H9 (cell line): ENCODE data around the gene MBD5. TPM values are rescaled to one million over a fixed set of nuclear protein-coding genes. Genes with fewer than 3 reads are reported as not detected.

ENCODE experiments used
- DNase-seq: peaks from one replicate; pipeline ENCODE4 v3.0.0-alpha.2; 2017
- H2AFZ ChIP-seq: one replicate; pipeline ENCODE4 v1.6.1; 2013; ENCODE audit warnings: mild to moderate bottlenecking, low read length, control low read depth, moderate library complexity
- H2AK5ac ChIP-seq: 2 replicates; pipeline ENCODE4 v1.6.1; 2013; ENCODE audit warnings: low read length, control low read depth, mixed read lengths; ENCODE audit not compliant: insufficient read length
- H2BK120ac ChIP-seq: one replicate; pipeline ENCODE4 v1.6.1; 2013; ENCODE audit warnings: low read depth, mild to moderate bottlenecking, low read length, control low read depth, inconsistent platforms; ENCODE audit not compliant: poor library complexity, severe bottlenecking
- H2BK12ac ChIP-seq: 2 replicates; pipeline ENCODE4 v1.6.1; 2013; ENCODE audit warnings: low read length, control low read depth, mixed read lengths, low read depth; ENCODE audit not compliant: insufficient read length
- H2BK15ac ChIP-seq: 2 replicates; pipeline ENCODE4 v1.6.1; 2013; ENCODE audit warnings: low read depth, low read length, control low read depth
- H2BK20ac ChIP-seq: one replicate; pipeline ENCODE4 v1.6.1; 2013; ENCODE audit warnings: low read depth, mild to moderate bottlenecking, low read length, control low read depth, inconsistent platforms; ENCODE audit not compliant: poor library complexity, severe bottlenecking
- H2BK5ac ChIP-seq: 2 replicates; pipeline ENCODE4 v1.6.1; 2013; ENCODE audit warnings: low read length, control low read depth, mixed read lengths; ENCODE audit not compliant: insufficient read length
- H3K14ac ChIP-seq: 2 replicates; pipeline ENCODE4 v1.6.1; 2013; ENCODE audit warnings: low read length, control low read depth; ENCODE audit not compliant: insufficient read depth
- H3K18ac ChIP-seq: 2 replicates; pipeline ENCODE4 v1.6.1; 2013; ENCODE audit warnings: low read depth, mild to moderate bottlenecking, mixed read lengths, low read length, control low read depth; ENCODE audit not compliant: insufficient read length
- H3K23ac ChIP-seq: 2 replicates; pipeline ENCODE4 v1.6.1; 2013; ENCODE audit warnings: low read length, control low read depth, mixed read lengths, low read depth; ENCODE audit not compliant: insufficient read length
- H3K23me2 ChIP-seq: 2 replicates; pipeline ENCODE4 v1.6.1; 2013; ENCODE audit warnings: low read depth, mild to moderate bottlenecking, mixed read lengths, low read length, control low read depth; ENCODE audit not compliant: insufficient read length, poor library complexity, severe bottlenecking
- H3K27ac ChIP-seq: 2 replicates; pipeline ENCODE4 v1.5.1; 2013; ENCODE audit warnings: low read length, control low read depth, mixed read lengths, low read depth; ENCODE audit not compliant: insufficient read length
- H3K27me3 ChIP-seq: 2 replicates; pipeline ENCODE4 v1.6.1; 2013; ENCODE audit warnings: low read length, control low read depth, inconsistent platforms; ENCODE audit not compliant: insufficient read depth
- H3K4ac ChIP-seq: 2 replicates; pipeline ENCODE4 v1.6.1; 2013; ENCODE audit warnings: low read depth, mild to moderate bottlenecking, control low read depth, inconsistent platforms, low read length, moderate library complexity
- H3K4me1 ChIP-seq: 2 replicates; pipeline ENCODE4 v1.6.1; 2013; ENCODE audit warnings: low read length, control low read depth, inconsistent platforms; ENCODE audit not compliant: insufficient read depth
- H3K4me2 ChIP-seq: 2 replicates; pipeline ENCODE4 v1.6.1; 2013; ENCODE audit warnings: low read length, control low read depth, mixed read lengths; ENCODE audit not compliant: insufficient read length, insufficient read depth
- H3K56ac ChIP-seq: 2 replicates; pipeline ENCODE4 v1.6.1; 2013; ENCODE audit warnings: low read depth, mild to moderate bottlenecking, mixed read lengths, low read length, control low read depth; ENCODE audit not compliant: insufficient read length
- H3K79me1 ChIP-seq: 2 replicates; pipeline ENCODE4 v1.6.1; 2013; ENCODE audit warnings: low read depth, mild to moderate bottlenecking, moderate library complexity, low read length, control low read depth, inconsistent platforms; ENCODE audit not compliant: insufficient read depth, poor library complexity, severe bottlenecking
- H3K79me2 ChIP-seq: 2 replicates; pipeline ENCODE4 v1.6.1; 2013; ENCODE audit warnings: low read length, control low read depth, inconsistent platforms; ENCODE audit not compliant: insufficient read depth
- H3K9ac ChIP-seq: 2 replicates; pipeline ENCODE4 v1.6.1; 2013; ENCODE audit warnings: low read length, control low read depth, mixed read lengths; ENCODE audit not compliant: insufficient read length; ENCODE audit errors: extremely low read depth
- H3K9me3 ChIP-seq: one replicate; pipeline ENCODE4 v1.6.1; 2013; ENCODE audit warnings: low read depth, low read length, inconsistent platforms; ENCODE audit not compliant: control insufficient read depth
- H3T11ph ChIP-seq: one replicate; pipeline ENCODE4 v1.6.1; 2013; ENCODE audit warnings: mild to moderate bottlenecking, low read length, control low read depth, inconsistent platforms
- H4K20me1 ChIP-seq: one replicate; pipeline ENCODE4 v1.6.1; 2013; ENCODE audit not compliant: control insufficient read depth, insufficient read length, insufficient read depth
- H4K5ac ChIP-seq: 2 replicates; pipeline ENCODE4 v1.6.1; 2013; ENCODE audit warnings: low read depth, mild to moderate bottlenecking, mixed read lengths, low read length, control low read depth; ENCODE audit not compliant: insufficient read length
- H4K8ac ChIP-seq: replicated peaks from 2 replicates; pipeline ENCODE4 v1.6.1; 2013; ENCODE audit warnings: low read length, control low read depth, mixed read lengths, low read depth; ENCODE audit not compliant: insufficient read length
- H4K91ac ChIP-seq: 2 replicates; pipeline ENCODE4 v1.6.1; 2013; ENCODE audit warnings: low read depth, mild to moderate bottlenecking, moderate library complexity, mixed read lengths, low read length, control low read depth; ENCODE audit not compliant: insufficient read length
- H3K27ac Mint-ChIP-seq, 3 experiments: 2 replicates in 2 of 3; 3 replicates in 1 of 3; pipeline ENCODE4 v1.8.0; 2020 to 2021; ENCODE audit warnings: mixed read lengths in 3 of 3, mild to moderate bottlenecking in 1 of 3, moderate library complexity in 1 of 3
- H3K27me3 Mint-ChIP-seq: 2 replicates; pipeline ENCODE4 v1.8.0; 2021; ENCODE audit warnings: low read depth, mild to moderate bottlenecking, moderate library complexity, mixed read lengths
- H3K36me3 Mint-ChIP-seq, 3 experiments: 2 replicates in 2 of 3; 3 replicates in 1 of 3; pipeline ENCODE4 v1.8.0; 2020 to 2021; ENCODE audit warnings: low read depth in 3 of 3, mixed read lengths in 3 of 3; ENCODE audit not compliant: insufficient read depth in 1 of 3
- H3K4me1 Mint-ChIP-seq, 2 experiments: 2 replicates each; pipeline ENCODE4 v1.8.0; 2020; ENCODE audit warnings: mixed read lengths in 2 of 2
- H3K4me3 Mint-ChIP-seq, 2 experiments: 2 replicates in 1 of 2; 3 replicates in 1 of 2; pipeline ENCODE4 v1.8.0; 2020 to 2021; ENCODE audit warnings: mild to moderate bottlenecking in 2 of 2, mixed read lengths in 2 of 2, moderate library complexity in 1 of 2
- H3K9me3 Mint-ChIP-seq, 2 experiments: 2 replicates in 1 of 2; 3 replicates in 1 of 2; pipeline ENCODE4 v1.8.0; 2020; ENCODE audit warnings: mild to moderate bottlenecking in 2 of 2, mixed read lengths in 2 of 2, moderate library complexity in 1 of 2
- CTCF ChIP-seq: fragments of 200-600 bp; sonication (generic); conservative IDR thresholded peaks from 3 replicates; pipeline ENCODE4 v1.8.0; 2021; ENCODE audit warnings: antibody characterized with exemption, mild to moderate bottlenecking
- WGBS: extraction: QIAGEN DNeasy Blood & Tissue Kit; methylation state at CpG from one replicate; pipeline ENCODE4 v1.1.7; 2013; ENCODE audit warnings: missing lambda C conversion rate, low lambda C conversion rate, mixed read lengths; ENCODE audit not compliant: insufficient read length; ENCODE audit errors: extremely low coverage; 5-methylcytosine and 5-hydroxymethylcytosine counted together
- total RNA-seq: library from RNA; stranded (reverse); gene quantifications from 2 replicates; pipeline ENCODE4 v1.2.1, GENCODE V29; 2021

The MBD5 gene
- total RNA-seq, 1 experiment from 2014 or later, result 23.1 TPM

GRCh38 chr2:148351437-148352143 is 330.7 kb downstream of the MBD5 start:
- no peaks in the 10 kb centered on the region for H3K9me3 ChIP-seq
- no CpG with 5 or more reads among the region's 2 CpGs for WGBS
- no peak overlapping the region for H4K8ac ChIP-seq

More at GRCh38 chr2:148351437-148352143, 330.7 kb downstream of the MBD5 start:
- Histone ChIP-seq H2AK5ac (no peak overlapping the region), H3K56ac (no peak overlapping the region), H3K18ac (no peak overlapping the region), H3K4ac (no peak overlapping the region), H3K23me2 (no peaks in the 10 kb centered on the region), H3K79me1 (no peaks in the 10 kb centered on the region), H2BK12ac (no peak overlapping the region), H3K14ac (no peak overlapping the region), H2BK5ac (no peak overlapping the region), H3K79me2 (no peaks in the 10 kb centered on the region), H3K9ac (no peak overlapping the region), H3K27ac (no peak overlapping the region), H3K4me2 (no peak overlapping the region), H2BK120ac (no peak overlapping the region), H4K5ac (no peak overlapping the region), H3T11ph (no peak overlapping the region), H2AFZ (no peak overlapping the region), H2BK20ac (no peak overlapping the region), H4K20me1 (no peaks in the 10 kb centered on the region), H3K23ac (no peak overlapping the region), H3K27me3 (no peaks in the 10 kb centered on the region), H2BK15ac (no peak overlapping the region), H3K4me1 (no peaks in the 10 kb centered on the region), H4K91ac (no peak overlapping the region)
- Mint-ChIP-seq H3K9me3 (peaks cover 14 to 15% of the 10 kb centered on the region in 2 experiments; a peak in 4 of 5 replicates), H3K27ac (no peak overlapping the region), H3K4me3 (no peak overlapping the region), H3K36me3 (peaks cover 9 to 17% (median 10%) of the 10 kb centered on the region in 3 experiments), H3K4me1 (peaks cover 5% of the 10 kb centered on the region in 2 experiments), H3K27me3 (no peaks in the 10 kb centered on the region)
- no peak for DNase-seq
- TF ChIP-seq CTCF, result no peak
